GM19193 (cell line): Measurements from ENCODE around the gene OLA1.

ENCODE experiments used
- POLR2A ChIP-seq: IDR thresholded peaks from 4 replicates; pipeline ENCODE4 v1.6.1; 2011; ENCODE audit not compliant: insufficient read depth, insufficient read length; ENCODE audit errors: extremely low read depth

The OLA1 gene

GRCh38 chr2:174051068-174051467 lies 197.3 kb downstream of the OLA1 start:
- TF ChIP-seq POLR2A: no peak

GRCh38 chr2:174049895-174050294 lies 198.4 kb downstream of the OLA1 start:
- TF ChIP-seq POLR2A: no peak

- no peak for TF ChIP-seq POLR2A
Measured at GRCh38 chr2:174048243-174048642, 200.1 kb downstream of the OLA1 start.

- no peak for TF ChIP-seq POLR2A
Measured at GRCh38 chr2:174047746-174048145, 200.6 kb downstream of the OLA1 start.

- no peak for TF ChIP-seq POLR2A
Measured at GRCh38 chr2:174046172-174046571, 202.2 kb downstream of the OLA1 start.

GRCh38 chr2:174044556-174044955 lies 203.8 kb downstream of the OLA1 start:
- TF ChIP-seq POLR2A: no peak

GRCh38 chr2:174040417-174040701 lies 208.0 kb downstream of the OLA1 start:
- TF ChIP-seq POLR2A: no peak

- TF ChIP-seq POLR2A: peak; percentile 44
Measured at GRCh38 chr2:174039551-174040416, 208.5 kb downstream of the OLA1 start.

GRCh38 chr2:174038462-174038861 lies 209.9 kb downstream of the OLA1 start:
- TF ChIP-seq POLR2A: no peak

GRCh38 chr2:174036825-174037224 lies 211.5 kb downstream of the OLA1 start:
- no peak for TF ChIP-seq POLR2A

- no peak for TF ChIP-seq POLR2A
Measured at GRCh38 chr2:174035981-174036742, 212.2 kb downstream of the OLA1 start.

- TF ChIP-seq POLR2A: no peak
Measured at GRCh38 chr2:174035117-174035635, 213.2 kb downstream of the OLA1 start.

- no peak for TF ChIP-seq POLR2A
Measured at GRCh38 chr2:174033163-174033550, 215.2 kb downstream of the OLA1 start.

GRCh38 chr2:174031226-174031625 lies 217.1 kb downstream of the OLA1 start:
- TF ChIP-seq POLR2A: no peak

- TF ChIP-seq POLR2A: no peak
Measured at GRCh38 chr2:174028935-174029334, 219.4 kb downstream of the OLA1 start.

GRCh38 chr2:174027956-174028355 lies 220.4 kb downstream of the OLA1 start:
- no peak for TF ChIP-seq POLR2A
